ENCODE results near the gene ZNF710. TPM values are rescaled to one million over a fixed set of nuclear protein-coding genes. Genes with fewer than 3 reads are reported as not detected.

Gene ZNF710
- total RNA-seq, 2 donors from 2014 or later = 11.7 to 14.4 TPM

GRCh38 chr15:90000186-90001001, 730 bp upstream of the ZNF710 start:
- H3K4me3 Mint-ChIP-seq = peak overlapping the region; percentile 98
- DNase-seq = no peak
- H3K4me1 Mint-ChIP-seq = peaks cover 34% of the 10 kb centered on the region
- peaks cover 8% of the 10 kb centered on the region for H3K36me3 Mint-ChIP-seq (ENCODE audit: low read depth)
- no peak for ATAC-seq
- peak overlapping the region; percentile 96 for H3K27ac Mint-ChIP-seq
- no peaks in the 10 kb centered on the region for H3K9me3 ChIP-seq (ENCODE audit: control insufficient read depth, low read length, poor library complexity, severe bottlenecking)
- no peaks in the 10 kb centered on the region for H3K27me3 Mint-ChIP-seq

- Mint-ChIP-seq H3K36me3 (ENCODE audit: low read depth) (peaks cover 8% of the 10 kb centered on the region), H3K4me1 (peaks cover 46% of the 10 kb centered on the region), H3K4me3 (peak overlapping the region; percentile 98), H3K27ac (peak overlapping the region; percentile 96), H3K27me3 (no peaks in the 10 kb centered on the region)
- ATAC-seq = peak; percentile 70
- no peaks in the 10 kb centered on the region for H3K9me3 ChIP-seq (ENCODE audit: control insufficient read depth, low read length, poor library complexity, severe bottlenecking)
- peak; percentile 50 to 67 (median 59) for DNase-seq
Observed at GRCh38 chr15:90001683-90002427, 731 bp downstream of the ZNF710 start.

GRCh38 chr15:90002428-90002844, 1.3 kb downstream of the ZNF710 start:
- H3K27me3 Mint-ChIP-seq = no peaks in the 10 kb centered on the region
- H3K4me3 Mint-ChIP-seq = peak overlapping the region; percentile 98
- DNase-seq (peak in 1 of 3 donors; percentile 18), ATAC-seq (peak; percentile 49)
- H3K27ac Mint-ChIP-seq = peak overlapping the region; percentile 96
- H3K36me3 Mint-ChIP-seq (ENCODE audit: low read depth) = peaks cover 8% of the 10 kb centered on the region
- H3K4me1 Mint-ChIP-seq = peaks cover 52% of the 10 kb centered on the region
- H3K9me3 ChIP-seq (ENCODE audit: control insufficient read depth, low read length, poor library complexity, severe bottlenecking) = no peaks in the 10 kb centered on the region

GRCh38 chr15:90003736-90004135, 2.6 kb downstream of the ZNF710 start:
- Mint-ChIP-seq H3K4me1 (peaks cover 63% of the 10 kb centered on the region), H3K27me3 (no peaks in the 10 kb centered on the region), H3K36me3 (ENCODE audit: low read depth) (peaks cover 8% of the 10 kb centered on the region), H3K4me3 (no peak overlapping the region), H3K27ac (peak overlapping the region; percentile 96)
- ATAC-seq (no peak), DNase-seq (no peak)
- H3K9me3 ChIP-seq (ENCODE audit: control insufficient read depth, low read length, poor library complexity, severe bottlenecking) = no peaks in the 10 kb centered on the region

GRCh38 chr15:90004252-90004651, 3.1 kb downstream of the ZNF710 start:
- H3K4me1 Mint-ChIP-seq = peaks cover 61% of the 10 kb centered on the region
- no peaks in the 10 kb centered on the region for H3K27me3 Mint-ChIP-seq
- peak overlapping the region; percentile 47 for H3K4me3 Mint-ChIP-seq
- peaks cover 8% of the 10 kb centered on the region for H3K36me3 Mint-ChIP-seq (ENCODE audit: low read depth)
- no peaks in the 10 kb centered on the region for H3K9me3 ChIP-seq (ENCODE audit: control insufficient read depth, low read length, poor library complexity, severe bottlenecking)
- DNase-seq (no peak), ATAC-seq (no peak)
- peak overlapping the region; percentile 96 for H3K27ac Mint-ChIP-seq

- peaks cover 65% of the 10 kb centered on the region for H3K4me1 Mint-ChIP-seq
- H3K36me3 Mint-ChIP-seq (ENCODE audit: low read depth) = peaks cover 8% of the 10 kb centered on the region
- H3K27ac Mint-ChIP-seq = peak overlapping the region; percentile 96
- no peaks in the 10 kb centered on the region for H3K27me3 Mint-ChIP-seq
- DNase-seq (no peak), ATAC-seq (no peak)
- no peaks in the 10 kb centered on the region for H3K9me3 ChIP-seq (ENCODE audit: control insufficient read depth, low read length, poor library complexity, severe bottlenecking)
- peak overlapping the region; percentile 47 for H3K4me3 Mint-ChIP-seq
Observed at GRCh38 chr15:90004671-90005070, 3.5 kb downstream of the ZNF710 start.

- no peaks in the 10 kb centered on the region for H3K9me3 ChIP-seq (ENCODE audit: control insufficient read depth, low read length, poor library complexity, severe bottlenecking)
- peaks cover 3% of the 10 kb centered on the region for H3K36me3 Mint-ChIP-seq (ENCODE audit: low read depth)
- no peaks in the 10 kb centered on the region for H3K27me3 Mint-ChIP-seq
- peak overlapping the region; percentile 43 for H3K4me3 Mint-ChIP-seq
- peak overlapping the region; percentile 96 for H3K27ac Mint-ChIP-seq
- peaks cover 64% of the 10 kb centered on the region for H3K4me1 Mint-ChIP-seq
- DNase-seq (no peak), ATAC-seq (no peak)
Observed at GRCh38 chr15:90006217-90007075, 5.3 kb downstream of the ZNF710 start.

DNA sequence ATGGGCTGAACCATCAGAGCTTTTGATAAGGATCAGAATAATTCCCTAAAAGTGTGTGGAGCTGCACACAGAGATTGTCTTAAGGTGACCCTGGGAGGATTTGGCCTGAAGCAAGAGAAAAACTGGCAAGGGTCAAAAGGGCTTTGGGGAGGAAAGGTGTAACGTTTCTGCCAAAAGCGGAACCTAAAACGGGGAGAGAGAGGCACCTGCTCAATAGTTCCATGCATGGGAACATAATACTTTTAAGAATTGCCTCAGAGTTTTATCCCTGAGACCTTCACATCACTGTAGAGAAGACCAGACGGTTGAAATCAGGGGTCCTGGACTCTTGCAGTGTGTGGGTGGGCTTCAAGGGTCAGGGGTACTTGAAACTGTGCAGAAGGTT, 5.9 kb downstream of the ZNF710 start:
- no peaks in the 10 kb centered on the region for H3K9me3 ChIP-seq (ENCODE audit: control insufficient read depth, low read length, poor library complexity, severe bottlenecking)
- Mint-ChIP-seq H3K4me3 (no peak overlapping the region), H3K27me3 (no peaks in the 10 kb centered on the region), H3K4me1 (peaks cover 64% of the 10 kb centered on the region), H3K27ac (peak overlapping the region; percentile 96), H3K36me3 (ENCODE audit: low read depth) (no peaks in the 10 kb centered on the region)
- DNase-seq = no peak
- ATAC-seq = no peak

DNA sequence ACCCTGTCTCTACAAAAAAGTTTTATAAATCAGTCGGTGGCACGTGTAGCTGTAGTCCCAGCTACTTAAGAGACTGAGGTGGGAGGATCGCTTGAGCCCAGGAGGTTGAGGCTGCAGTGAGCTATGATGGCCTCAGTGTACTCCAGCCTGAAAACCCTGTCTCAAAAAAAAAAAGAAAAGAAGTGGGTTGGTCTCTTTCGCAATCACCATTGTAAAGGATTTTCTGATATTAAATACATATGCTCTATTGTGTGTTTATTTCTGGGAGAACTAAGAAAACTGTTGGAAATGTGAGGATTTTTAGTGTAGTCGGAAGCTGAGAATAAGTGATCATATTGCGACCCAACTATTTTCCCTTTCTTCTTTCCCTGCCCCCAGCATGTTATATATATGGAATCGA, 7.5 kb downstream of the ZNF710 start:
- no peaks in the 10 kb centered on the region for H3K9me3 ChIP-seq (ENCODE audit: control insufficient read depth, low read length, poor library complexity, severe bottlenecking)
- no peak for DNase-seq
- Mint-ChIP-seq H3K27me3 (no peaks in the 10 kb centered on the region), H3K36me3 (ENCODE audit: low read depth) (no peaks in the 10 kb centered on the region), H3K27ac (no peak overlapping the region), H3K4me3 (no peak overlapping the region), H3K4me1 (peaks cover 64% of the 10 kb centered on the region)
- no peak for ATAC-seq

DNA sequence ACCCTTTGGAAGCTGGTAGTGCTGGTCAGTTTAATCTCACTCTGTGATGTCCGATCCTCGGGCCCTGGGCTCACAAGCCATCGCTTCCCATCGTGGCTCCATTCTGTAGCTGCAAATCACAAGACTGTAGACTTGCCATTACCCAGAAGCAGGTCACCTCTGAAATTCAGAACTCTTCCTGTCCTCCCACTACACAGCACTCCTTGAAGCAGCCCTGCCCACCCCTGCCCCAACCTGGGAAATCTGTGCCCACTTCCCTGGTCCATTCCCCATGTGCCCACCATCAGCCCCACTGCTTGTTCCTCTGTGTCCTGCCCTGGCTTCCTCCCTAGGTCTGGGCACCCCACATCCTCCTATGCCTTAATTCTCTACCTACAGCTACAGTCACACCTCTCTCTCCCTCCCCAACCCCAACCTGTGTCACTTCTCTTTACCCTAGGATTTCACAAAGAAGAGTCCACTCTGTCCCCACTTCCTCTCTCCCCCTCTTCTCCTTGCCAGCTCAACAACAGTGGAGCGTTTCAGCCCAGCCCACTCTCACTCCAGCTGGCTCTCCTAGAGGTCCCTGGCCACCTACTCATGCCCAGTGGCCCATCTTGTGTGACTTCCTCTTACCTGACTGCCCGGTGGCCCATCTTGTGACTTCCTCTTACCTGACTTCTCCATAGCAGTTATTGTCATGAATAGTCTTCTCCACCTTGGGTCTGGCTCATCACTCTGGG, 8.3 kb downstream of the ZNF710 start:
- H3K9me3 ChIP-seq (ENCODE audit: control insufficient read depth, low read length, poor library complexity, severe bottlenecking) = no peaks in the 10 kb centered on the region
- H3K4me3 Mint-ChIP-seq = no peak overlapping the region
- DNase-seq = no peak
- no peaks in the 10 kb centered on the region for H3K36me3 Mint-ChIP-seq (ENCODE audit: low read depth)
- H3K27me3 Mint-ChIP-seq = no peaks in the 10 kb centered on the region
- H3K27ac Mint-ChIP-seq = peak overlapping the region; percentile 39
- H3K4me1 Mint-ChIP-seq = peaks cover 61% of the 10 kb centered on the region
- no peak for ATAC-seq

- no peak for ATAC-seq
- Mint-ChIP-seq H3K4me3 (no peak overlapping the region), H3K27ac (no peak overlapping the region), H3K27me3 (no peaks in the 10 kb centered on the region), H3K36me3 (ENCODE audit: low read depth) (no peaks in the 10 kb centered on the region), H3K4me1 (peaks cover 44% of the 10 kb centered on the region)
- no peak for DNase-seq
- H3K9me3 ChIP-seq (ENCODE audit: control insufficient read depth, low read length, poor library complexity, severe bottlenecking) = no peaks in the 10 kb centered on the region
Observed at GRCh38 chr15:90011705-90012104, 10.6 kb downstream of the ZNF710 start.

DNA sequence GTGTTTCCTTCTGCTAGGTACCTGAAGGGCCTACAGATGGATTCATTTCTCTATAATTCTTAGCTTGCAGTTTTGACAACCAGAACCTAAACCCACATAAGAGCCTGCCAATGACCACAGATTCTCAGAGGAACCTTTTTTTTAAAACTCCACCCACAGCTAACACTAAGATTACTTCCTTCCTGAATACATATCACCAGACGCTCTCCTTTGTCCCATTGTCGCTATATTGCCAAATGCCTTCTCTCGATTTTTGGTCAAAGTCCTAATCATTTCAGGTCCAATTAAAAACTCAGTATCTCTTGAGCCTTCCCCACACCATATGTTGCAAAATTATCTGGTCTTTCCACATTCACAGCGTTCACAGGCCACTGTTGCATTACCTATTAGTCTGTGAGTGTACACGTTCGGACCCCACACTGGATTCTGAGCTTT, 12.4 kb downstream of the ZNF710 start:
- peak; percentile 94 for ATAC-seq
- H3K9me3 ChIP-seq (ENCODE audit: control insufficient read depth, low read length, poor library complexity, severe bottlenecking) = no peaks in the 10 kb centered on the region
- no peaks in the 10 kb centered on the region for H3K27me3 Mint-ChIP-seq
- peak overlapping the region; percentile 75 for H3K4me3 Mint-ChIP-seq
- H3K4me1 Mint-ChIP-seq = peaks cover 41% of the 10 kb centered on the region
- peak overlapping the region; percentile 48 for H3K27ac Mint-ChIP-seq
- no peak for DNase-seq
- no peaks in the 10 kb centered on the region for H3K36me3 Mint-ChIP-seq (ENCODE audit: low read depth)

Measured in T-helper 17 cell (primary cell).